Activated CD4-positive, alpha-beta T cell treated with anti-CD3 and anti-CD28 coated beads, Interleukin-2, amount 10 ng/mL, durations not matched to agents 24 days and 14 days (primary cell): ENCODE measurements around the gene OPA3. TPM values are rescaled to one million over a fixed set of nuclear protein-coding genes. Genes with fewer than 3 reads are reported as not detected.

Experiments
- DNase-seq: peaks from one replicate; pipeline ENCODE4 v3.0.0; 2022
- H3K27ac Mint-ChIP-seq: one replicate; pipeline ENCODE4 v1.8.0; 2022; ENCODE audit warnings: mild to moderate bottlenecking, mixed read lengths
- H3K27me3 Mint-ChIP-seq: one replicate; pipeline ENCODE4 v1.8.0; 2022; ENCODE audit warnings: mixed read lengths
- H3K36me3 Mint-ChIP-seq: one replicate; pipeline ENCODE4 v1.8.0; 2022; ENCODE audit warnings: low read depth, mild to moderate bottlenecking, mixed read lengths
- H3K4me1 Mint-ChIP-seq: one replicate; pipeline ENCODE4 v1.8.0; 2021; ENCODE audit warnings: mixed read lengths
- H3K4me3 Mint-ChIP-seq: one replicate; pipeline ENCODE4 v1.8.0; 2022; ENCODE audit warnings: mild to moderate bottlenecking, moderate library complexity, mixed read lengths
- H3K9me3 Mint-ChIP-seq: one replicate; pipeline ENCODE4 v1.8.0; 2021; ENCODE audit warnings: mixed read lengths
- intact Hi-C: fragments of 100-400 bp; cut with micrococcal nuclease; formaldehyde crosslinking; loops from one replicate; pipeline ENCODE4 v1.15.1; 2023
- total RNA-seq: library from RNA; stranded (reverse); gene quantifications from 2 replicates; pipeline ENCODE4 v1.2.3, GENCODE V29; 2022

OPA3 gene
- total RNA-seq, 1 donor from 2014 or later, result 15.3 TPM

GRCh38 chr19:45567609-45568008, 17.0 kb downstream of the OPA3 start:
- peaks cover 14% of the 10 kb centered on the region for H3K4me1 Mint-ChIP-seq
- peaks cover 1% of the 10 kb centered on the region for H3K36me3 Mint-ChIP-seq
- H3K9me3 Mint-ChIP-seq, result no peaks in the 10 kb centered on the region
- H3K27ac Mint-ChIP-seq, result no peak overlapping the region
- H3K27me3 Mint-ChIP-seq, result no peaks in the 10 kb centered on the region
- intact Hi-C loops, result no loop called here
- DNase-seq, result no peak
- no peak overlapping the region for H3K4me3 Mint-ChIP-seq

- Mint-ChIP-seq H3K9me3 (no peaks in the 10 kb centered on the region), H3K4me1 (peaks cover 10% of the 10 kb centered on the region), H3K27me3 (no peaks in the 10 kb centered on the region), H3K36me3 (peaks cover 2% of the 10 kb centered on the region), H3K4me3 (no peak overlapping the region), H3K27ac (no peak overlapping the region)
- DNase-seq, result no peak
- intact Hi-C loops, result no loop called here
Measured at GRCh38 chr19:45564131-45564780, 20.3 kb downstream of the OPA3 start.

DNA sequence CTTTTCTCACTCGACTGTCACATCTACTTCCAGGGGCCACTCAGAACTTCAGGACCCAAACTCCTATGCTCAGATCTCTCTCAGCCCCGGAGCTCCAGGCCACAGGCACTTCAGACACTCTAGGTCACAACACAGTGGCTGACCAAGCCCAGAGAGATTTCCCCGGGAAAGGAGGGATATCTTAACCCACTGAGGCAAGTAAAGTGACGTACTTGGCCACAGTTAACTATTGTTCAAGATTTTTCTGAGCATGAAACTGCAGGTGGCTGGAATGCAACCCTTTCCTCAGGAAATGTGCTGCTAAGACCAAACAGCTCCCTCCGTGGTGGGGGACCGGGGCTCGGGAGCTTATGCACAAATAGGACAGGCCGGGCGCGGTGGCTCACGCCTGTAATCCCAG, 23.9 kb downstream of the OPA3 start:
- intact Hi-C loops, result no loop called here
- Mint-ChIP-seq H3K4me3 (no peak overlapping the region), H3K36me3 (peaks cover 2% of the 10 kb centered on the region), H3K4me1 (peaks cover 15% of the 10 kb centered on the region), H3K27me3 (no peaks in the 10 kb centered on the region), H3K9me3 (no peaks in the 10 kb centered on the region), H3K27ac (no peak overlapping the region)
- no peak for DNase-seq

DNA sequence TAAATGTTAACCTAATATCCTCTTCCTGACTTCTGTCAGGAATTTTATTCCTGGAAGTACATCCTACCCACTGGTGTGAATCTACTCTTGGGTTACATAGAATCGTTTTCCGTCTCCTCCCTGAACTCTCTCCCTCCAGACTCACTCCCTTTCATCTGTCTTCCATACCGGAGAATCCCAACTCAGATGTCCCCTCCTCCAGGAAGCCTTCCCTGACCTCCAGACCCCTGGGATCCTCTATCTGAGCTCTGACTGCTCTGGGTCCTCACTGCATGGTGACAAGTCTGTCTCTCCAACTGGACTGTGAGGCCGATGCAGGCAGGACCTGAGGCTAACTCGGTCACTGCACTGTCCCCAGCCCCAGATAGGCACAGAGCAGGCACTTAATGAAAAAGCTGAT, 24.6 kb downstream of the OPA3 start:
- DNase-seq, result no peak
- Mint-ChIP-seq H3K36me3 (peaks cover 2% of the 10 kb centered on the region), H3K27ac (no peak overlapping the region), H3K4me3 (no peak overlapping the region), H3K4me1 (peaks cover 15% of the 10 kb centered on the region), H3K9me3 (no peaks in the 10 kb centered on the region), H3K27me3 (no peaks in the 10 kb centered on the region)
- intact Hi-C loops, result no loop called here

DNA sequence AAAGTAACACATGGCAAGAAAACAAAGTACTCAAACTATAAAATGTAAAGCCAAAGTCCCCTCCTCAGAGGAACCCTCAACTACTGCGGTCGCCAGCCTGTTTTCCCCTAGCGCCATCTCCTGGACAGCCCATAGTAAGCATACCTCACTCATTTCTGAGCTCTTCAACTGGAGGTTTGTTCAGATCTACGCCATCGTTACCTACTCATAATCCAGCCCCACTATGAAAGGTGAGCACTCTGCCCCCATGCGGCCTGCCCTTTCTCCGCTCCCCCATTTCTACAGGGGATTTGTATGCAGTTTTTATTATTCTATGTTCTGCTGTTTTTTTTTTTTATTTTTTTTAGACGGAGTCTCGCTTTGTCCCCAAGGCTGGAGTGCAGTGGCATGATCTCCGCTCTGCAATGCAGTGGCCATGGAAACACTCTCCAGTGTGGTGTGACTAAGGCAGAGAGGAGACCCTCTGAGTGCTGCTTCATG, 26.2 kb downstream of the OPA3 start:
- DNase-seq, result peak; percentile 91
- no peaks in the 10 kb centered on the region for H3K9me3 Mint-ChIP-seq
- intact Hi-C loops, result loop anchor here (1.0 to 5.0 kb wide), 2 partner anchors 36 to 65 kb away; no protein-coding TSS in a partner anchor
- peaks cover 14% of the 10 kb centered on the region for H3K4me1 Mint-ChIP-seq
- H3K36me3 Mint-ChIP-seq, result peaks cover 2% of the 10 kb centered on the region
- no peak overlapping the region for H3K27ac Mint-ChIP-seq
- no peaks in the 10 kb centered on the region for H3K27me3 Mint-ChIP-seq
- H3K4me3 Mint-ChIP-seq, result no peak overlapping the region

DNA sequence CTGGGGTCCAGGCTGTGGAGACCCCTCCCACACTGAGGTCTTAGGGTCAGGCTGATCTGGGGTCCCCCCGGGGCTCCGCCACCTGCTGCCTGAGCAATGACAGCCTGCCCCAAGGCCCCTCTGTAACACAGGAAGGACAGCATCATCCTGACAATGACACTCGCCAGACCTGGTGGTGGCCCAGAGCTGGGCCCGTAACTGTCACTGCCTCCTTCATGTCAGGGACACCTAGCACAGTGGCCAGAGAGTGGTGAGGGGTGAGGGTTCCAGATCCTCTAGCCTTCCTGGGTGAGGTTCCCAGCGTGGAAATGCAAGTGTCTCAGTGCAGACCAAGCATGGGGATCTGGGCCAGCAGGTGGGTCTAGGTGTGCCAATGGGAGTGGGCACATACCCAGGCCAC, 27.8 kb downstream of the OPA3 start:
- peaks cover 9% of the 10 kb centered on the region for H3K4me1 Mint-ChIP-seq
- peaks cover 7% of the 10 kb centered on the region for H3K36me3 Mint-ChIP-seq
- peak overlapping the region; percentile 8 for H3K27ac Mint-ChIP-seq
- H3K27me3 Mint-ChIP-seq, result no peaks in the 10 kb centered on the region
- intact Hi-C loops, result loop anchor here (5.0 kb wide), 1 partner anchor 35 kb away; no protein-coding TSS in a partner anchor
- H3K9me3 Mint-ChIP-seq, result no peaks in the 10 kb centered on the region
- no peak overlapping the region for H3K4me3 Mint-ChIP-seq
- no peak for DNase-seq

- no peaks in the 10 kb centered on the region for H3K9me3 Mint-ChIP-seq
- H3K36me3 Mint-ChIP-seq, result peaks cover 9% of the 10 kb centered on the region
- intact Hi-C loops, result no loop called here
- H3K27ac Mint-ChIP-seq, result no peak overlapping the region
- H3K27me3 Mint-ChIP-seq, result no peaks in the 10 kb centered on the region
- H3K4me3 Mint-ChIP-seq, result no peak overlapping the region
- peaks cover 5% of the 10 kb centered on the region for H3K4me1 Mint-ChIP-seq
- DNase-seq, result no peak
Measured at GRCh38 chr19:45554481-45554880, 30.1 kb downstream of the OPA3 start.

DNA sequence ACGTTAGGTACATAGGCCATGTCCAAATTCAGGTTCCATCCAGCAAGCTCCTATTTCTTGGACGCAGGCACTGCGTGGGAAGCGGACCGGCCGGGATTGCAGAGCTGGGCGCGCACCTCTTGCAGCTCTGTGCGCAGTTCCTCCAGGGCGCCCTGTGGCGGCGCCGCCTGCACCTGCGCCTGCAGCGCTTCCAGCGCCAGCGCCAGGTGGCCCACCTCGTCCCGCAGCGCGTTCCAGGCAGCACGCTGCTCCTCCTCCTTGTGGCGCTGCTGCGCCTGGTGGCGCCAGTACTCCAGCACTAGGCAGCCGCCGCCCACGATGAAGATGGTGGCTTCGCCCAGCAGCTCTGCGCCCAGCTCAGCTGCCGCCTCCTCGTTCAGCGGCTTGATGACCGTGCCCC, 31.1 kb downstream of the OPA3 start:
- peaks cover 9% of the 10 kb centered on the region for H3K36me3 Mint-ChIP-seq
- no peak overlapping the region for H3K4me3 Mint-ChIP-seq
- intact Hi-C loops, result no loop called here
- no peak for DNase-seq
- H3K27me3 Mint-ChIP-seq, result no peaks in the 10 kb centered on the region
- no peaks in the 10 kb centered on the region for H3K9me3 Mint-ChIP-seq
- H3K27ac Mint-ChIP-seq, result no peak overlapping the region
- peaks cover 3% of the 10 kb centered on the region for H3K4me1 Mint-ChIP-seq

DNA sequence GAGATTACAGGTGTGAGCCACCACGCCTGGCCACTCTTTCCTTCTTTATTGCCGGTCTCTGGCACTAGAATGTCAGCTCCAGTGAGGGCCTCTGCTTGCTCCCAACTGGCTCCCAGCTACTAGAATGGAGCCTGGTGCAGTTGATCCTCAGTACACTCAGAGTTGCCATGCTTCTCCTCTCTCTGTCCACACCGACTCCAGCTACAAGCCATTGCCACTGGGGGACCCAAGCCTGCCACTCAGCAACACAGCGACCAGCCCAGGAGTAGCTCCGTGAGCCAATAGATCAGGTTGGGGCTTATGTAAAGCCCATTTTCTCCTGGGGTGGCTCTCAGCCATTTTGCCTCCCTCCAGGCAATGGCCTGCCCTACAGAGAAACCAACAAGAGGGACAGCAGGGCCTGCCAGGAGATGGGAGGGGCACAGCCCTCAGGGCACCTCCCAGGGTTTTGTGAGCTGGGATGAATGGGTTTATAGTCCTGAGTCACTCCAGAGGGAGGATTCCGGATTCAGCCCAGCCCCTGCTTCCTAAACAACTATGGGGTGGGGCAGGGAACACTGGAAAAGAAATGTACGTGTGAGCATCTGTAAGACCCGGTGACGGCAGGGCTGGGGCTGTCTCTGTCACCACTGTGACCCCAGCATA, 36.5 kb downstream of the OPA3 start:
- H3K4me3 Mint-ChIP-seq, result no peak overlapping the region
- no peaks in the 10 kb centered on the region for H3K9me3 Mint-ChIP-seq
- peaks cover 7% of the 10 kb centered on the region for H3K36me3 Mint-ChIP-seq
- H3K27me3 Mint-ChIP-seq, result no peaks in the 10 kb centered on the region
- peaks cover 6% of the 10 kb centered on the region for H3K4me1 Mint-ChIP-seq
- DNase-seq, result no peak
- H3K27ac Mint-ChIP-seq, result no peak overlapping the region
- intact Hi-C loops, result no loop called here

- Mint-ChIP-seq H3K27me3 (no peaks in the 10 kb centered on the region), H3K4me1 (peaks cover 6% of the 10 kb centered on the region), H3K4me3 (no peak overlapping the region), H3K9me3 (no peaks in the 10 kb centered on the region), H3K36me3 (peaks cover 4% of the 10 kb centered on the region), H3K27ac (peak overlapping the region; percentile 39)
- intact Hi-C loops, result no loop called here
- no peak for DNase-seq
Measured at GRCh38 chr19:45547211-45547770, 37.3 kb downstream of the OPA3 start.

DNA sequence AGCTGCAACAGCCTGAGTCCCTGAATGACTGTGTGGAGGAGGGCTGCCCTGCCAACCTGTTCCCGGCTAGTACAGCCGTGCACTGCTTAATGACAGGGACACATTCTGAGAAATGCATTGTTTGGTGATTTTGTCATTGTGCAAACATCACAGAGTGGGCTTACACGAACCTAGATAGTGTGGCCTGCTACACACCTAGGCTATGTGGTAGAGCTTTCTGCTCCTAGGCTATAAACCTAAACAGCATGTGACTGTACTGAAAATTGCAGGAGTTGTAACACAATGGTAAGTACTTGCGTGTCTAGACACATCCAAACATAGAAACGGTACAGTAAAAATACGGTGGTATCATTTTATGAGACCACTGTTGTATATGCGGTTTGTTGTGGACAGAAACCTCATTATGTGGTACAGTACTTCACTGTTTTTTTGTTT, 42.4 kb downstream of the OPA3 start:
- H3K27me3 Mint-ChIP-seq, result no peaks in the 10 kb centered on the region
- intact Hi-C loops, result no loop called here
- no peak overlapping the region for H3K27ac Mint-ChIP-seq
- peaks cover 7% of the 10 kb centered on the region for H3K36me3 Mint-ChIP-seq
- peaks cover 6% of the 10 kb centered on the region for H3K4me1 Mint-ChIP-seq
- no peak overlapping the region for H3K4me3 Mint-ChIP-seq
- no peaks in the 10 kb centered on the region for H3K9me3 Mint-ChIP-seq
- no peak for DNase-seq

DNA sequence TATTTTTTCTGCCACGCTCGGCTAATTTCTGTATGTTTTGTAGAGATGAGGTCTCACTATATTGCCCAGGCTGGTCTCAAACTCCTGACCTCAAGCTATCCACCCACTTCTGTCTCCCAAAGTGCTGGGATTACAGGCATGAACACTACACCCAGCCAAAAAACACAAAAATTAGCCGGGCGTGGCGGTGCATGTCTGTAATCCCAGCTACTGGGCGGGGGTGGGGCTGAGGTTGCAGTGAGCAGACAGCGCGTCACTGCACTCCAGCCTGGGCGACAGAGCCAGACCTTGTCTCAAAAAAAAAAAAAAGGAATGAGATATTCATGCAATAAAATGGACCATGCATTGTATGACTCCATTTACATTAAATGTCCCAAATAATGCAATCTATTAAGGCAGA, 45.1 kb downstream of the OPA3 start:
- no peaks in the 10 kb centered on the region for H3K9me3 Mint-ChIP-seq
- H3K27ac Mint-ChIP-seq, result no peak overlapping the region
- peaks cover 6% of the 10 kb centered on the region for H3K4me1 Mint-ChIP-seq
- H3K27me3 Mint-ChIP-seq, result no peaks in the 10 kb centered on the region
- intact Hi-C loops, result no loop called here
- peaks cover 9% of the 10 kb centered on the region for H3K36me3 Mint-ChIP-seq
- DNase-seq, result no peak
- H3K4me3 Mint-ChIP-seq, result no peak overlapping the region

DNA sequence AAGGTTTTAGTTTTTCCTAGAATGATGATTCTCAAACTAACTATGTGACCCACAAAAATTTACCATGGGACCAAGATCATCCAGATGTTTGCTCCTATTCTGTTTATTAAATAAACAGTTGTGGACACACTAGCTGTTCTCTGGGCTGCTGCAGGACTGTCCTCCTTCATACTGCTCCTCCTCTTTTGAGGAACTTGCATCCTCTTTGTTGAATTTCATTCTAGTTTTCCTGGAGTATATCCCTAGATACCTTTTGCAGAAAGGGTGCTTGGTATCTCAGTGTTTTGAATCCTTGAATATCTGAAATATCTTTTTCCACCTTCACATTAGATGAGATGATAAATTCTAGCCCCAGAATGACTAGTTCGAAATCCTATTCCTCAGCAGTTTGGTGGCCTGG, 53.3 kb downstream of the OPA3 start:
- Mint-ChIP-seq H3K27ac (no peak overlapping the region), H3K27me3 (no peaks in the 10 kb centered on the region), H3K4me1 (peaks cover 8% of the 10 kb centered on the region), H3K36me3 (peaks cover 27% of the 10 kb centered on the region), H3K9me3 (no peaks in the 10 kb centered on the region), H3K4me3 (no peak overlapping the region)
- intact Hi-C loops, result no loop called here
- no peak for DNase-seq

DNA sequence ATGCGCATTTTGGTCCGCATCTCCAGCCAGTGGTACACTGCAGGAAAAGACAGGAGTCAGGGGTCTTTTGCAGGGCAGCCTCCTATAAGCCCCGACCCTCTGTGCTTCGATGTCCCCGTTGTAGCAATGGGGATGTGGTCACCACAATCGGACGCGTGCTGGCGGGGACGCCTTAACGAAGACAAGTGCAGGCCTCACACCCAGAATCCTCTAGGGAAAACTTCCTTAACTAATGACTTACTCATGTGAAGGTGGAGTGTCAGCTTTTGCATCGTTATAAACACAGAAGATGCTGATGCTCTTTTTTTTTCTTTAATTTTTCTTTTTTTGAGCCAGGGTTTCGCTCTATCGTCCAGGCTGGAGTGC, 55.2 kb downstream of the OPA3 start:
- H3K4me1 Mint-ChIP-seq, result peaks cover 10% of the 10 kb centered on the region
- no peak overlapping the region for H3K4me3 Mint-ChIP-seq
- intact Hi-C loops, result no loop called here

More for the DNA sequence above, 55.2 kb downstream of the OPA3 start:
- Mint-ChIP-seq H3K36me3 (peaks cover 40% of the 10 kb centered on the region), H3K9me3 (no peaks in the 10 kb centered on the region), H3K27ac (no peak overlapping the region), H3K27me3 (no peaks in the 10 kb centered on the region)
- DNase-seq, result no peak
